Endodermal cell (in vitro differentiated cells): Measurements from ENCODE around the gene GOLT1B. TPM values are rescaled to one million over a fixed set of nuclear protein-coding genes. Genes with fewer than 3 reads are reported as not detected.

ENCODE experiments used
- DNase-seq: peaks from one replicate; pipeline ENCODE4 v3.0.0-alpha.2; 2017
- H3K27ac ChIP-seq: 2 replicates; pipeline ENCODE4 v1.5.1; 2013; ENCODE audit warnings: mild to moderate bottlenecking, low read depth, low read length, moderate library complexity
- H3K27me3 ChIP-seq: 2 replicates; pipeline ENCODE4 v1.6.1; 2013; ENCODE audit warnings: mild to moderate bottlenecking, low read length, moderate library complexity; ENCODE audit not compliant: insufficient read depth, control insufficient read depth, poor library complexity, severe bottlenecking
- H3K36me3 ChIP-seq: 2 replicates; pipeline ENCODE4 v1.7.0; 2013; ENCODE audit warnings: mild to moderate bottlenecking, low read length, moderate library complexity; ENCODE audit not compliant: control insufficient read depth, insufficient read depth
- H3K4me1 ChIP-seq: one replicate; pipeline ENCODE4 v1.7.0; 2013; ENCODE audit warnings: low read length; ENCODE audit not compliant: control insufficient read depth, insufficient read depth
- H3K4me3 ChIP-seq: 2 replicates; pipeline ENCODE4 v1.5.1; 2013; ENCODE audit warnings: mild to moderate bottlenecking, low read length, moderate library complexity
- H3K9ac ChIP-seq: 2 replicates; pipeline ENCODE4 v1.6.1; 2013; ENCODE audit warnings: mild to moderate bottlenecking, low read length, moderate library complexity; ENCODE audit not compliant: poor library complexity, severe bottlenecking; ENCODE audit errors: extremely low read depth
- H3K9me3 ChIP-seq: 2 replicates; pipeline ENCODE4 v1.6.1; 2013; ENCODE audit warnings: mild to moderate bottlenecking, low read length, moderate library complexity; ENCODE audit not compliant: control insufficient read depth
- H3K27ac Mint-ChIP-seq: 2 replicates; pipeline ENCODE4 v1.8.0; 2020; ENCODE audit warnings: mixed read lengths
- H3K27me3 Mint-ChIP-seq: 2 replicates; pipeline ENCODE4 v1.8.0; 2021; ENCODE audit warnings: mild to moderate bottlenecking, mixed read lengths; ENCODE audit not compliant: insufficient read depth
- H3K36me3 Mint-ChIP-seq: 2 replicates; pipeline ENCODE4 v1.8.0; 2020; ENCODE audit warnings: low read depth, mixed read lengths
- H3K4me1 Mint-ChIP-seq: 2 replicates; pipeline ENCODE4 v1.8.0; 2020; ENCODE audit warnings: mixed read lengths
- H3K4me3 Mint-ChIP-seq: 2 replicates; pipeline ENCODE4 v1.8.0; 2020; ENCODE audit warnings: mild to moderate bottlenecking, moderate library complexity, mixed read lengths
- H3K9me3 Mint-ChIP-seq: 2 replicates; pipeline ENCODE4 v1.8.0; 2020; ENCODE audit warnings: mild to moderate bottlenecking, mixed read lengths
- WGBS, 2 experiments: methylation state at CpG; one replicate each; pipeline versions ENCODE4 v1.1.5 to v1.1.7; 2013; ENCODE audit warnings: missing lambda C conversion rate in 2 of 2, mixed read lengths in 1 of 2; ENCODE audit not compliant: insufficient coverage in 1 of 2, insufficient read length in 1 of 2; 5-methylcytosine and 5-hydroxymethylcytosine counted together
- total RNA-seq, 2 donors: library from RNA; stranded (reverse); fragmentation: NEBNext Ultra II Directional in 1 of 2; extraction: Animal tissue kit (Norgen Biotek cat#: 25700) in 1 of 2; gene quantifications; 2 replicates in 1 of 2; 3 replicates in 1 of 2; pipeline ENCODE4 v1.2.1, GENCODE V29; 2021
- TF ChIP-seq, protein P1 (sequence below): fragments of 200-600 bp; sonication (generic); conservative IDR thresholded peaks from 2 replicates; pipeline ENCODE4 v1.5.0; 2021; ENCODE audit warnings: antibody characterized with exemption, mild to moderate bottlenecking

GOLT1B gene
- total RNA-seq, 2 donors from 2014 or later, result 38.2 to 67.2 TPM

DNA sequence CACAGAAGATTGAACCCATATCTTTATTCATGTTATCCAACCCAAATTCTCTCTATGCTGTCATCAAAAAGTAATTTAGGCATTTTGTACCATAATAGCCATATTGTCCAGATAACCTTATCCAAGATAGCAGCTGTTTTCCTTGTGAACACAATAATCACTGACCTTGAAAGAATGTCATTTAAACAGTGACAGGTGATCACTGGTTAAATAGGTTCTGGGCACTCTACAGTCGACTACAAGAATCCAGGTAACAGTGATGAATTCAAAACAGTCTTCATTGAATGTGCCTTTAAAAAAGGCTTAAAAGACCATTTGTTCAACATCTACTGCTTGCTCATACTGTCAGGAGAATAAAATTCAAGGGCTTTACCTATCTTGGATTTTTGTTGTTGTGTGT, 20.0 kb downstream of the GOLT1B start:
- Mint-ChIP-seq H3K4me1 (no peaks in the 10 kb centered on the region), H3K4me3 (no peak overlapping the region), H3K9me3 (peaks cover 4% of the 10 kb centered on the region), H3K36me3 (peaks cover 6% of the 10 kb centered on the region), H3K27ac (no peak overlapping the region), H3K27me3 (peaks cover 29% of the 10 kb centered on the region)
- DNase-seq, result no peak
- Histone ChIP-seq H3K4me3 (no peak overlapping the region), H3K9me3 (no peaks in the 10 kb centered on the region), H3K9ac (no peak overlapping the region), H3K36me3 (peaks cover 15% of the 10 kb centered on the region), H3K27ac (no peak overlapping the region), H3K27me3 (peaks cover 16% of the 10 kb centered on the region), H3K4me1 (no peaks in the 10 kb centered on the region)
- WGBS, 2 experiments, result 80 to 93% methylated on average over 1 of the region's 1 CpG
- TF ChIP-seq, protein P1, sequence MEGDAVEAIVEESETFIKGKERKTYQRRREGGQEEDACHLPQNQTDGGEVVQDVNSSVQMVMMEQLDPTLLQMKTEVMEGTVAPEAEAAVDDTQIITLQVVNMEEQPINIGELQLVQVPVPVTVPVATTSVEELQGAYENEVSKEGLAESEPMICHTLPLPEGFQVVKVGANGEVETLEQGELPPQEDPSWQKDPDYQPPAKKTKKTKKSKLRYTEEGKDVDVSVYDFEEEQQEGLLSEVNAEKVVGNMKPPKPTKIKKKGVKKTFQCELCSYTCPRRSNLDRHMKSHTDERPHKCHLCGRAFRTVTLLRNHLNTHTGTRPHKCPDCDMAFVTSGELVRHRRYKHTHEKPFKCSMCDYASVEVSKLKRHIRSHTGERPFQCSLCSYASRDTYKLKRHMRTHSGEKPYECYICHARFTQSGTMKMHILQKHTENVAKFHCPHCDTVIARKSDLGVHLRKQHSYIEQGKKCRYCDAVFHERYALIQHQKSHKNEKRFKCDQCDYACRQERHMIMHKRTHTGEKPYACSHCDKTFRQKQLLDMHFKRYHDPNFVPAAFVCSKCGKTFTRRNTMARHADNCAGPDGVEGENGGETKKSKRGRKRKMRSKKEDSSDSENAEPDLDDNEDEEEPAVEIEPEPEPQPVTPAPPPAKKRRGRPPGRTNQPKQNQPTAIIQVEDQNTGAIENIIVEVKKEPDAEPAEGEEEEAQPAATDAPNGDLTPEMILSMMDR, result no peak

DNA sequence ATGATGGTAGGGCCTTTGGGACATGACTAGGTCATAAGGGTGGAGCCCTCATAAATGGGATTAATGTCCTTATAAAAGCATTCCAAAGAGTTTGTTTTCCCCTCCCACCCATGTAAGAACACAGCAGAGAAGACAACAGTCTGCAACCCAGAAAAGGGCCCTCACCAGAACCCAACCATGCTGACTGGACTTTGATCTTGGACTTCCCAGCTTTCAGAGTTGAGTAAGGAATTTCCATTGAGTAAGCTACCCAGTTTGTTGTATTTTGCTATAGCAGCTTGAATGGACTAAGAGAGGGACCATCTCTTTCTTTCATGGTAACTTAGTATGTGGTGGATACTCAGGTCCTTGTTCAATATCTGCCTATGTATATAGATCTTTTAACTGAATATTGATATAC, 21.6 kb downstream of the GOLT1B start:
- TF ChIP-seq, protein P1, result no peak
- Mint-ChIP-seq H3K27ac (no peak overlapping the region), H3K9me3 (peaks cover 4% of the 10 kb centered on the region), H3K27me3 (peaks cover 45% of the 10 kb centered on the region), H3K4me1 (peaks cover 4% of the 10 kb centered on the region), H3K4me3 (no peak overlapping the region), H3K36me3 (no peaks in the 10 kb centered on the region)
- Histone ChIP-seq H3K4me3 (no peak overlapping the region), H3K9me3 (no peaks in the 10 kb centered on the region), H3K4me1 (no peaks in the 10 kb centered on the region), H3K9ac (no peak overlapping the region), H3K27ac (no peak overlapping the region), H3K36me3 (no peaks in the 10 kb centered on the region), H3K27me3 (peaks cover 31% of the 10 kb centered on the region)
- no peak for DNase-seq

DNA sequence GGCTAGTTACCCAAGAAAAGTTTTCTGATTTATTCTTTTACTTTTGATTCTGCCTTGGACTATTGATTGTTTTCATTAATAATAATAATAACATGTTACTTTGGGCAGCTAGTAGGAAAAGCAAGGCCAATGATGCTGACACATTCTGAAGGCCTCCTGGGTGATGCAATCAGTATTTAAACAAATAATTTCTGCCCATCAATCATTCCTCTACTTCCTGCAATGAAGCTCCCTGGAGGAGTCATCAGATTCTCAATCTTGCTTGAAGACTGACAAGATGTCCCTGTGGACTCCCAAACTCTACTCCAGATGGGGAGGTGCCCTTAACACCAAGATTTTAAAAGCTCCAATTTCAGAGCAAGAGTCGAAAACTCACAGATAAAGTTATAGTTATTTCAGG, 24.5 kb downstream of the GOLT1B start, which contains the start of gene SPX:
TSS of gene SPX (plus strand) at position 244 of the 400 bp plus-strand sequence. CDS start 177 bp downstream, outside the sequence.
- Histone ChIP-seq H3K27ac (no peak within 1 kb of the TSS), H3K36me3 (no peaks in the 10 kb centered on the region), H3K9ac (no peak within 1 kb of the TSS), H3K4me3 (peak within 1 kb of the TSS; percentile 83), H3K4me1 (no peaks in the 10 kb centered on the region), H3K9me3 (no peaks in the 10 kb centered on the region), H3K27me3 (peaks cover 60% of the 10 kb centered on the region)
- TF ChIP-seq, protein P1, result no peak
- DNase-seq, result no peak
- Mint-ChIP-seq H3K36me3 (no peaks in the 10 kb centered on the region), H3K4me3 (peak within 1 kb of the TSS; percentile 60), H3K4me1 (peaks cover 7% of the 10 kb centered on the region), H3K27ac (no peak within 1 kb of the TSS), H3K27me3 (peaks cover 71% of the 10 kb centered on the region), H3K9me3 (peaks cover 4% of the 10 kb centered on the region)
- WGBS, 2 experiments, result 93 to 100% methylated on average over 1 of the region's 1 CpG
